Naive thymus-derived CD4-positive, alpha-beta T cell (primary cell): Measurements from ENCODE around the gene RARRES2. TPM values are rescaled to one million over a fixed set of nuclear protein-coding genes. Genes with fewer than 3 reads are reported as not detected.
"Not testable (repeated sequence)": the region's sequence is repeated elsewhere in the genome, so short reads cannot be mapped to it uniquely, and the experiment has no call there.

Experiments
- ATAC-seq: fragments of 150-1000 bp; cut with Tn5 transposase; 2 replicates; pipeline ENCODE4 v1.10.0; 2021; ENCODE audit warnings: mild to moderate bottlenecking, moderate library complexity
- CTCF ChIA-PET: fragments of 350-600 bp; sonication (Branson Sonifier 250); formaldehyde crosslinking; loops from one replicate; lab custom pipeline; 2021; ENCODE audit warnings: antibody characterized with exemption; lab: Charles Lee
- POLR2A ChIA-PET: fragments of 350-600 bp; sonication (Branson Sonifier 250); formaldehyde crosslinking; loops from one replicate; lab custom pipeline; 2021; ENCODE audit warnings: antibody characterized with exemption, inconsistent platforms; lab: Charles Lee
- DNase-seq, 9 donors: peaks; one replicate each; pipeline versions ENCODE4 v3.0.0 to v3.0.0-alpha.2; 2020 to 2022; ENCODE audit warnings: mixed read lengths in 1 of 9
- H3K27ac ChIP-seq: one replicate; pipeline ENCODE4 v1.7.0; 2013; ENCODE audit warnings: mild to moderate bottlenecking, low read depth, low read length, moderate library complexity
- H3K27me3 ChIP-seq, 2 donors: one replicate each; pipeline ENCODE4 v1.7.0; 2013; ENCODE audit warnings: low read length in 2 of 2, mild to moderate bottlenecking in 2 of 2, moderate library complexity in 2 of 2; ENCODE audit not compliant: control insufficient read depth in 2 of 2, insufficient read depth in 2 of 2
- H3K36me3 ChIP-seq, 3 experiments: 1 replicate in 2 of 3; 2 replicates in 1 of 3; pipeline ENCODE4 v1.7.0; 2013; ENCODE audit warnings: low read length in 3 of 3, mild to moderate bottlenecking in 3 of 3, moderate library complexity in 1 of 3; ENCODE audit not compliant: insufficient read depth in 3 of 3, control insufficient read depth in 2 of 3
- H3K4me1 ChIP-seq, 2 donors: one replicate each; pipeline ENCODE4 v1.7.0; 2013; ENCODE audit warnings: low read length in 2 of 2, mild to moderate bottlenecking in 2 of 2, moderate library complexity in 1 of 2; ENCODE audit not compliant: control insufficient read depth in 2 of 2, insufficient read depth in 2 of 2
- H3K4me3 ChIP-seq: 2 replicates; pipeline ENCODE4 v1.7.0; 2013; ENCODE audit warnings: mild to moderate bottlenecking, low read length
- H3K9me3 ChIP-seq, 3 experiments: 1 replicate in 2 of 3; 2 replicates in 1 of 3; pipeline ENCODE4 v1.7.0; 2013; ENCODE audit warnings: low read length in 3 of 3; ENCODE audit not compliant: control insufficient read depth in 2 of 3
- H3K27ac Mint-ChIP-seq, 9 donors: one replicate each; pipeline ENCODE4 v1.8.0; 2020 to 2022; ENCODE audit warnings: mixed read lengths in 9 of 9, mild to moderate bottlenecking in 8 of 9, moderate library complexity in 5 of 9, inconsistent platforms in 2 of 9
- H3K27me3 Mint-ChIP-seq, 5 donors: one replicate each; pipeline ENCODE4 v1.8.0; 2021 to 2022; ENCODE audit warnings: mixed read lengths in 5 of 5, mild to moderate bottlenecking in 1 of 5
- H3K36me3 Mint-ChIP-seq, 5 donors: one replicate each; pipeline ENCODE4 v1.8.0; 2020 to 2022; ENCODE audit warnings: mixed read lengths in 5 of 5, mild to moderate bottlenecking in 3 of 5, inconsistent platforms in 1 of 5
- H3K4me1 Mint-ChIP-seq, 7 donors: one replicate each; pipeline ENCODE4 v1.8.0; 2020 to 2022; ENCODE audit warnings: mixed read lengths in 7 of 7, mild to moderate bottlenecking in 3 of 7, inconsistent platforms in 1 of 7
- H3K4me3 Mint-ChIP-seq, 10 donors: one replicate each; pipeline ENCODE4 v1.8.0; 2020 to 2022; ENCODE audit warnings: mild to moderate bottlenecking in 10 of 10, mixed read lengths in 10 of 10, moderate library complexity in 6 of 10, inconsistent platforms in 2 of 10
- H3K9me3 Mint-ChIP-seq, 11 donors: one replicate each; pipeline ENCODE4 v1.8.0; 2020 to 2022; ENCODE audit warnings: mixed read lengths in 11 of 11, mild to moderate bottlenecking in 4 of 11, inconsistent platforms in 1 of 11, moderate library complexity in 1 of 11
- intact Hi-C, 2 donors: fragments of 100-400 bp; cut with micrococcal nuclease; formaldehyde crosslinking; loops; one replicate each; pipeline ENCODE4 v1.15.1; 2023
- polyA plus RNA-seq, 2 donors: library from polyadenylated mRNA; unstranded; fragments of 300-500 nt; fragmentation: Illumina TruSeq; gene quantifications; one replicate each; pipeline ENCODE4 v1.2.3, GENCODE V29; 2021
- total RNA-seq, 6 experiments: library from RNA in 5 of 6; stranded (reverse) in 5 of 6; gene quantifications; 1 replicate in 5 of 6; 2 replicates in 1 of 6; pipeline ENCODE4 v1.2.3 and lab custom pipeline; 2021 to 2026

The RARRES2 gene
- total and polyA plus RNA-seq, 7 experiments from 2014 or later: 0.38 TPM; not detected in 6

DNA sequence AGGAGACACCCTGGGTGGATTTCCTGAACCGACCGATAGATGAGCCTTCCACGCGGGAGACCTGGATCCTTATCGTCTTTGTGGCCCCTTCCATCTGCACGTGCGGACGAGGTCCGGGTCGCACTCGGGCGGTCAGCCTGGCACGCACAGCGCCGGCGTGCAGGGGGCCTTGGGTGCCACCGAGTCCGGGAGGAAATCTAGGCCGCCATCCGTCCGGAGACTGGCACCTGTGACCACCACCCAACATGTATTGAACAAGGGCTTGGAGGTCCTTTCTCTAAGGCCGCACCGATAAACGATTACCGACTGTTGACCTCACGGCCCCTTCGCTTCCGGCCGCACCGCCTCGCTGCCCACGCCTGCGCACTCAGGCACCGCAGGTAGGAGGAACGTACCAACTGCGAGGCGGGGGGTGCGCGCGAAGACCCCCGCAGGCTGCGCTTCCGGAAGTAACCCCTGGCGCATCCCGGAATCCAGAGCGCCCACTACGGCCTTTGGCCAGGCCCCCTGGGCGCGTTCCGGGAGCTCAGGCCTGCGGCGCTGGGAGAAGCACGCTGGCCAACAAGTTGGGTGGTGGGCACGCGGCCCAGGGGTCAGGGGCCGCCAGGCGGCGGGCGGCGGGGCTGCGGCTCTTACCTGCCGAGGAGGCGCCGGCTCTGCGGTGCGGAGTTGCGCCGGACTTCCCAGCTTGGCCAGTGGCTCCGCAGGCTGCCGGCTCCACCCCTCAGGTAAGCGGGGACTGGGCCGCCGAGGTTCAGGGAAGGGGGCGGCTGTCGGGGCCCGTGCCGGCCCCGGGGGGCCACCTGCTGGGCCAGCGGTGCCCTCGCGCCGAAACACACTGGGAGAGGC, 18.4 kb downstream of the RARRES2 start, which contains the start of the genes ACTR3C and LRRC61:
ACTR3C (minus strand) TSS at position 713 of the 849 bp plus-strand sequence. CDS start 28,249 bp downstream, outside the sequence.
LRRC61 (plus strand) TSS at position 523 of the 849 bp plus-strand sequence. CDS start 13,507 bp downstream, outside the sequence.
- peaks cover 0 to 2% (median 0%) of the 10 kb centered on the region in 11 donors for H3K9me3 Mint-ChIP-seq
- peak; percentile 67 for ATAC-seq
- Histone ChIP-seq H3K36me3 (peaks cover 0 to 27% (median 0%) of the 10 kb centered on the region in 3 experiments), H3K27me3 (no peaks in the 10 kb centered on the region), H3K4me3 (peak within 1 kb of the TSS; percentile 95), H3K9me3 (no peaks in the 10 kb centered on the region), H3K27ac (peak within 1 kb of the TSS; percentile 85), H3K4me1 (peaks cover 5 to 21% of the 10 kb centered on the region in 2 donors)
- ChIA-PET CTCF (no interaction called here), POLR2A (interaction anchor here (0.8 to 3.0 kb wide), 7 partner anchors 11 to 245 kb away, joined by 3 to 15 read pairs (median 3); partner anchors contain the start of gene GIMAP4)
- H3K27ac Mint-ChIP-seq: peak within 1 kb of the TSS; percentile 94 to 99 (median 98)
- peaks cover 25 to 57% (median 44%) of the 10 kb centered on the region in 7 donors for H3K4me1 Mint-ChIP-seq
- no peaks in the 10 kb centered on the region for H3K27me3 Mint-ChIP-seq
- intact Hi-C loops: loop anchor here (1.0 to 5.0 kb wide), 8 partner anchors 34 to 704 kb away; partner anchors contain the start of genes ZNF775 (in 2 of the 2), ABCB8 (in 1 of the 2) and REPIN1 (in 1 of the 2)
- peak; percentile 23 to 75 (median 41) for DNase-seq
- peaks cover 10 to 39% (median 15%) of the 10 kb centered on the region in 5 donors for H3K36me3 Mint-ChIP-seq
- H3K4me3 Mint-ChIP-seq: peak within 1 kb of the TSS; percentile 88 to 100 (median 98)

DNA sequence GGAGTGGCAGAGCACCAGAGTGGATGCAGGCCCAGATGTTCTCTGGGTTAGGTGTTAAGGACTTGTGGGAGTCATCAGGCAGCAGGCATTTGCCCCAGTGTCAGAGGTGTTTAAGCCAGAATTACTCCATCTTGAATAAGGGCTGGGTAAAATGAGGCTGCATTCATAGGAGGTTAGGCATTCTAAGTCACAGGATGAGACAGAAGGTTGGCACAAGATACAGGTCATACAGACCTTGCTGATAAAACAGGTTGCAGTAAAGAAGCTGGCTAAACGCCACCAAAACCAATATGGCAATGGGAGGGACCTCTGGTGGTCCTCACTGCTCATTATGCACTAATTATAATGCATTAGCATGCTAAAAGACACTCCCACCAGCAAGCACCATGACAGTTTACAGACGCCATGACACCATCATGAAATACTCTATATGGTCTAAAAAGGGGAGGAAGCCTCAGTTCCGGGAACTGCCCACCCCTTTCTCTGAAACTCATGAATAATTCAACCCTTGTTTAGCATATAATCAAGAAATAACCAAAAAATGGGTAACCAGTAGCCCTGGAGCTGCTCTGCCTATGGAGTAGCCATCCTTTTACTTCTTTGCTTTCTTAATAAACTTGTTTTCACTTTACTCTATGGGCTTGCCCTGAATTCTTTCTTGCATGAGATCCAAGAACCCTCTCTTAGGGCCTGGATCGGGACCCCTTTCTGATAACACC, 19.2 kb downstream of the RARRES2 start:
- H3K36me3 ChIP-seq: peaks cover 0 to 20% (median 0%) of the 10 kb centered on the region in 3 experiments
- POLR2A ChIA-PET: interaction anchor here (0.7 to 3.0 kb wide), 4 partner anchors 45 to 247 kb away, joined by 3 to 15 read pairs (median 4); a partner anchor contains a TSS
- Mint-ChIP-seq H3K36me3 (peaks cover 10 to 37% (median 17%) of the 10 kb centered on the region in 5 donors), H3K27me3 (no peaks in the 10 kb centered on the region), H3K4me1 (peaks cover 25 to 55% (median 47%) of the 10 kb centered on the region in 7 donors), H3K4me3 (peak overlapping the region; percentile 88 to 100 (median 96)), H3K9me3 (peaks cover 0 to 2% (median 0%) of the 10 kb centered on the region in 11 donors), H3K27ac (peak overlapping the region; percentile 91 to 99 (median 97))
- H3K4me1 ChIP-seq: peaks cover 5 to 21% of the 10 kb centered on the region in 2 donors
- H3K4me3 ChIP-seq: peak overlapping the region; percentile 95
- H3K27ac ChIP-seq: peak overlapping the region; percentile 85
- ATAC-seq: peak; percentile 65
- intact Hi-C loops: loop anchor here (2.0 to 5.0 kb wide), 6 partner anchors 35 to 705 kb away; partner anchors contain the start of genes ZNF775 (in 2 of the 2), ABCB8 (in 1 of the 2) and REPIN1 (in 1 of the 2)
- CTCF ChIA-PET: no interaction called here
- peak in 8 of 9 donors; percentile 14 to 64 (median 38) for DNase-seq
- no peaks in the 10 kb centered on the region for H3K27me3 ChIP-seq
- no peaks in the 10 kb centered on the region for H3K9me3 ChIP-seq

DNA sequence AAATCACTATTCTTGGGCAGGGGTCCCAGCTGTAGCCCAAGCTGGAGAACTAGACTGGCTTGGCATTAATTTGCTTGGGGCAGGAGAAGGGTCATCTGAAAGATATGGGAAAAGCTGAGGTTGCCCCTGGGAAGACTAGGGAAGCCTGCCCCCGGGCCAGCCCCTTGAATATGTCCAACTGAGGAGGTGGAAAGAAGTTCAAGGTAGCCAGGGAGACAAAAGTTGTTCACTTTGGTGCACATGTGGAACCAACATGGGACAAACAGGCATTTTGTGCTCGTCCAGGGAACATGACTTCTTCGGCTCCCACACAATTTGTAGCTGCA, 19.7 kb downstream of the RARRES2 start:
- ChIA-PET CTCF (no interaction called here), POLR2A (interaction anchor here (0.7 to 3.0 kb wide), 3 partner anchors 48 to 247 kb away, joined by 3 to 15 read pairs (median 3); a partner anchor contains a TSS)
- Histone ChIP-seq H3K4me3 (peak overlapping the region; percentile 95), H3K4me1 (peaks cover 5 to 21% of the 10 kb centered on the region in 2 donors), H3K36me3 (peaks cover 0 to 14% (median 0%) of the 10 kb centered on the region in 3 experiments), H3K27ac (peak overlapping the region; percentile 85), H3K9me3 (no peaks in the 10 kb centered on the region), H3K27me3 (no peaks in the 10 kb centered on the region)
- H3K36me3 Mint-ChIP-seq: peaks cover 5 to 33% (median 17%) of the 10 kb centered on the region in 5 donors
- peaks cover 0 to 2% (median 0%) of the 10 kb centered on the region in 11 donors for H3K9me3 Mint-ChIP-seq
- ATAC-seq: no peak
- no peaks in the 10 kb centered on the region for H3K27me3 Mint-ChIP-seq
- no peak for DNase-seq
- H3K27ac Mint-ChIP-seq: peak overlapping the region; percentile 26 to 99 (median 97)
- H3K4me3 Mint-ChIP-seq: peak overlapping the region; percentile 88 to 100 (median 96)
- intact Hi-C loops: loop anchor here (2.0 to 5.0 kb wide), 6 partner anchors 36 to 706 kb away; partner anchors contain the start of genes ZNF775 (in 2 of the 2), ABCB8 (in 1 of the 2) and REPIN1 (in 1 of the 2)
- H3K4me1 Mint-ChIP-seq: peaks cover 25 to 51% (median 47%) of the 10 kb centered on the region in 7 donors

DNA sequence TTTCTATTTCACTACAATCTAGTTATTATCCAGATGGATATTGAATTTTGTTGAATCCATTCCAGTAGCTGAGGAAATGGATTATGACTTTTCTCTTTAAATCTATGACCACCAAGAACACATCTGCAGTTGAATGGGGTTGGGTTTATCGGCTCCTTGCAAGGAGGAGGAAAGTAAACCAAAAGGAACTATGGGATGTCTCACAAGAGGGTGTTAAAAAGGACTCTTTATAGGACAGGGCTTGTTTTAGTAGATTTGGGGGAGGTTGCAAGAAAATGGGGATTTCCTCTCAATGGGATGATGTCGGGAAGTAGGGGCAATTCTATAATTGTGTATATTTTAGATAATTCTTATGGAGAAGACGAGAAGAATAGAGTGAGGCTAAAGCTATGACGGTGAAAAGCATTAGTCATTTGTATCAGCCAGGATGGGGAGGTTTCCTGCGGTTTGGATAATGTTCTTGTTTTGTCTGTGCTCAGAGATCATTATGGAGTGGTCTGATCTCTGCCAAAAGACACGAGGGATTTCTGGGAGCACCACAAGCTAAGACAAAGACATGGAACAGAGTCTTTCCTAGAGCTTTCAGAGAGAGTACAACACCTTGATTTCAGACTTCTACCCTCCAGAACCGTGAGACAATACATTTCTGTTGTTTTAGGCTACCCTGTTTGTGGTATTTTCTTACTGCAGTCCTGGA, 23.5 kb downstream of the RARRES2 start:
- Mint-ChIP-seq H3K4me3 (no peak overlapping the region), H3K36me3 (peaks cover 0 to 24% (median 13%) of the 10 kb centered on the region in 5 donors), H3K27me3 (no peaks in the 10 kb centered on the region), H3K27ac (peak overlapping the region in 1 of 9 donors; percentile 2), H3K4me1 (peaks cover 14 to 26% (median 21%) of the 10 kb centered on the region in 7 donors), H3K9me3 (no peaks in the 10 kb centered on the region)
- H3K4me1 ChIP-seq: peaks cover 5 to 9% of the 10 kb centered on the region in 2 donors
- ChIA-PET CTCF (no interaction called here), POLR2A (no interaction called here)
- no peak for DNase-seq
- H3K27me3 ChIP-seq: no peaks in the 10 kb centered on the region
- no peaks in the 10 kb centered on the region for H3K9me3 ChIP-seq
- H3K4me3 ChIP-seq: no peak overlapping the region
- intact Hi-C loops: no loop called here
- no peak overlapping the region for H3K27ac ChIP-seq
- no peak for ATAC-seq
- H3K36me3 ChIP-seq: peaks cover 0 to 2% (median 0%) of the 10 kb centered on the region in 3 experiments

DNA sequence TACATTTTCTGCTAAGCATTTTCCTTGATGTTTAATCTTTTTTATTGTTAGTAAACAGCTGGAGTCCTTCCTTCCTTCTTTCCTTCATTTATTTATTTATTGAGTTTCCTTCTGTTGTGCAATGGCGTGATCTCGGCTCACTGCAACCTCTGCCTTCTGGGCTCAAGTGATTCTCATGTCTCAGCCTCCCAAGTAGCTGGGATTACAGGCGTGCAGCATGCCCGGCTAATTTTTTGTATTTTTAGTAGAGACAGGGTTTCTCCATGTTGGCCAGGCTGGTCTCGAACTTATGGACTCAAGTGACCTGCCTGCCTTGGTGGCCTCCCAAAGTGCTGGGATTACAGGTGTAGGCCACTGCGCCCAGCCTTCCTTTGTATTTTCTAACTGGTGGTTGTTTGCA, 24.4 kb downstream of the RARRES2 start:
- H3K36me3 Mint-ChIP-seq: peaks cover 0 to 24% (median 13%) of the 10 kb centered on the region in 5 donors
- H3K27me3 ChIP-seq, H3K9me3 Mint-ChIP-seq, H3K27ac Mint-ChIP-seq, ATAC-seq, H3K4me1 ChIP-seq, H3K27ac ChIP-seq, H3K4me3 Mint-ChIP-seq, intact Hi-C loops, CTCF ChIA-PET, DNase-seq, H3K27me3 Mint-ChIP-seq, POLR2A ChIA-PET, H3K36me3 ChIP-seq, H3K4me3 ChIP-seq, H3K9me3 ChIP-seq: not testable (repeated sequence)
- H3K4me1 Mint-ChIP-seq: peaks cover 11 to 18% (median 15%) of the 10 kb centered on the region in 7 donors
